Stomach (tissue), 9 donors: Measurements from ENCODE around the gene ACAD10. TPM values are rescaled to one million over a fixed set of nuclear protein-coding genes. Genes with fewer than 3 reads are reported as not detected.
A peak's percentile ranks its signal among the peaks of the same experiment; 100 is the strongest.

Source experiments
- DNase-seq, 2 donors: peaks; one replicate each; pipeline versions ENCODE4 v3.0.0 to v3.0.0-alpha.2; 2013 to 2019
- H3K27ac ChIP-seq, 5 donors: fragments of 200-600 bp in 4 of 5; sonication (generic) in 4 of 5; one replicate each; pipeline ENCODE4 v1.5.1; 2013 to 2019; ENCODE audit warnings: mild to moderate bottlenecking in 1 of 5, moderate library complexity in 1 of 5
- H3K27me3 ChIP-seq, 3 donors: fragments of 200-600 bp; sonication (generic); one replicate each; pipeline ENCODE4 v1.5.1; 2017 to 2019; ENCODE audit warnings: mixed run types in 1 of 3
- H3K36me3 ChIP-seq, 4 donors: fragments of 200-600 bp; sonication (generic); 1 replicate in 3 of 4; 2 replicates in 1 of 4; pipeline ENCODE4 v1.5.1; 2016 to 2019
- H3K4me1 ChIP-seq, 4 donors: fragments of 200-600 bp; sonication (generic); one replicate each; pipeline ENCODE4 v1.5.1; 2016 to 2019
- H3K4me3 ChIP-seq, 4 donors: fragments of 200-600 bp; sonication (generic) in 3 of 4; one replicate each; pipeline ENCODE4 v1.5.1; 2016 to 2019; ENCODE audit warnings: mild to moderate bottlenecking in 1 of 4
- H3K9me3 ChIP-seq, 4 donors: fragments of 200-600 bp; sonication (generic); one replicate each; pipeline ENCODE4 v1.5.1; 2016 to 2019
- CTCF ChIP-seq, 7 experiments: fragments of 450-650 bp in 4 of 7; fragments of 200-600 bp in 3 of 7; sonication (generic) in 3 of 7; IDR thresholded peaks; one replicate each; pipeline ENCODE4 v1.5.1; 2016 to 2019; ENCODE audit warnings: antibody characterized with exemption in 7 of 7, control low read depth in 2 of 7, mild to moderate bottlenecking in 1 of 7
- EP300 ChIP-seq: sonication (generic); formaldehyde crosslinking; IDR thresholded peaks from one replicate; pipeline ENCODE4 v1.6.1; 2017; ENCODE audit warnings: antibody characterized with exemption
- POLR2A ChIP-seq, 4 donors: fragments of 450-650 bp; IDR thresholded peaks; one replicate each; pipeline ENCODE4 v1.6.1; 2016; ENCODE audit warnings: antibody characterized with exemption in 4 of 4, control low read depth in 2 of 4, mild to moderate bottlenecking in 1 of 4, moderate library complexity in 1 of 4
- POLR2AphosphoS5 ChIP-seq, 3 donors: sonication (generic); formaldehyde crosslinking; IDR thresholded peaks; one replicate each; pipeline ENCODE4 v1.6.1; 2016; ENCODE audit warnings: antibody characterized with exemption in 3 of 3
- WGBS, 5 donors: extraction: QIAGEN DNeasy Blood & Tissue Kit in 3 of 5; methylation state at CpG; one replicate each; pipeline versions ENCODE4 v1.1.5 to v1.1.7; 2013 to 2018; 5-methylcytosine and 5-hydroxymethylcytosine counted together
- intact Hi-C: fragments of 100-400 bp; cut with DNase I; formaldehyde crosslinking; loops from one replicate; pipeline ENCODE4 v1.15.1; 2023; ENCODE audit warnings: low total_unique reads
- polyA plus RNA-seq, 3 donors: library from polyadenylated mRNA; stranded (reverse); fragments of 200-250 nt; gene quantifications; one replicate each; pipeline ENCODE4 v1.2.3, GENCODE V29; 2013
- total RNA-seq, 5 donors: library from RNA; depleted of rRNA; stranded (reverse); fragments of >200 nt; gene quantifications; one replicate each; pipeline versions ENCODE4 v1.1.0 to v1.2.3, GENCODE V29; 2014 to 2016
- donor health status: healthy with polysubstance abuse.
- donor health status: Bipolar disorder and iron deficiency.
- donor health status: healthy.

The ACAD10 gene
- total and polyA plus RNA-seq, 8 donors, result 9.4 to 128 (median 22.4) TPM

- TF ChIP-seq POLR2A (IDR thresholded peaks at IDR 0.05) (no peak), POLR2AphosphoS5 (IDR thresholded peaks at IDR 0.05) (no peak), EP300 (no peak), CTCF (IDR thresholded peaks at IDR 0.05) (no peak)
- 66 to 77% (median 67%) methylated on average over 9 of the region's 9 CpGs for WGBS, 5 donors
- Histone ChIP-seq H3K4me3 (peak overlapping the region; percentile 68 to 94 (median 88)), H3K27me3 (no peaks in the 10 kb centered on the region), H3K4me1 (peaks cover 53 to 75% (median 68%) of the 10 kb centered on the region in 4 donors), H3K9me3 (no peaks in the 10 kb centered on the region), H3K36me3 (peaks cover 0 to 8% (median 3%) of the 10 kb centered on the region in 4 donors), H3K27ac (peak overlapping the region; percentile 31 to 94 (median 92))
- intact Hi-C loops, result no loop called here
- no peak for DNase-seq
Measured at GRCh38 chr12:111768159-111768895, 82.5 kb downstream of the ACAD10 start.

- Histone ChIP-seq H3K4me3 (peak overlapping the region in 3 of 4 donors; percentile 68 to 94 (median 85)), H3K27ac (peak overlapping the region in 3 of 5 donors; percentile 4 to 94 (median 93)), H3K9me3 (no peaks in the 10 kb centered on the region), H3K4me1 (peaks cover 60 to 85% (median 80%) of the 10 kb centered on the region in 4 donors), H3K36me3 (peaks cover 0 to 8% (median 3%) of the 10 kb centered on the region in 4 donors), H3K27me3 (no peaks in the 10 kb centered on the region)
- intact Hi-C loops, result no loop called here
- whole genome bisulfite sequencing, 5 donors, result 70 to 80% (median 72%) methylated on average over 8 of the region's 8 CpGs
- DNase-seq, result no peak
- no peak for TF ChIP-seq CTCF (IDR thresholded peaks at IDR 0.05)
- no peak for TF ChIP-seq POLR2AphosphoS5 (IDR thresholded peaks at IDR 0.05)
Measured at GRCh38 chr12:111769599-111769998, 83.7 kb downstream of the ACAD10 start.

GRCh38 chr12:111773801-111774551 is 88.1 kb downstream of the ACAD10 start:
- peak overlapping the region in 2 of 4 donors; percentile 0 to 26 for H3K4me3 ChIP-seq
- WGBS, 5 donors, result 17 to 37% (median 20%) methylated on average over 17 of the region's 17 CpGs
- intact Hi-C loops, result no loop called here
- DNase-seq, result peak; percentile 80 to 83
- peak; percentile 74 to 79 (median 77) for TF ChIP-seq POLR2AphosphoS5 (IDR thresholded peaks at IDR 0.05)
- TF ChIP-seq CTCF (IDR thresholded peaks at IDR 0.05), result no peak
- H3K4me1 ChIP-seq, result peaks cover 86 to 100% (median 98%) of the 10 kb centered on the region in 4 donors
- no peaks in the 10 kb centered on the region for H3K9me3 ChIP-seq
- H3K27ac ChIP-seq, result peak overlapping the region; percentile 90 to 96 (median 94)
- no peaks in the 10 kb centered on the region for H3K27me3 ChIP-seq
- peaks cover 0 to 13% (median 4%) of the 10 kb centered on the region in 4 donors for H3K36me3 ChIP-seq
